Body of pancreas (tissue), 4 donors: Measurements from ENCODE around the gene C1RL. TPM values are rescaled to one million over a fixed set of nuclear protein-coding genes. Genes with fewer than 3 reads are reported as not detected.

Experiments used
- ATAC-seq: fragments of 150-250 bp; one replicate; pipeline ENCODE4 v1.9.1; 2016
- DNase-seq, 4 donors: peaks; one replicate each; pipeline ENCODE4 v3.0.0-alpha.2; 2019
- H3K27ac ChIP-seq, 4 donors: fragments of 200-600 bp; sonication (generic); 1 replicate in 3 of 4; 2 replicates in 1 of 4; pipeline versions ENCODE4 v1.5.1 to v1.6.1; 2016 to 2019; ENCODE audit warnings: mild to moderate bottlenecking in 1 of 4, mixed read lengths in 1 of 4, moderate library complexity in 1 of 4
- H3K27me3 ChIP-seq, 2 donors: fragments of 200-600 bp; sonication (generic); one replicate each; pipeline ENCODE4 v1.6.0; 2016; ENCODE audit warnings: mild to moderate bottlenecking in 1 of 2
- H3K36me3 ChIP-seq, 2 donors: fragments of 200-600 bp; sonication (generic); replicated peaks in 1 of 2; 2 replicates each; pipeline ENCODE4 v1.5.1; 2016; ENCODE audit warnings: low read depth in 2 of 2; ENCODE audit not compliant: insufficient read depth in 1 of 2
- H3K4me1 ChIP-seq: fragments of 200-600 bp; sonication (generic); one replicate; pipeline ENCODE4 v1.6.0; 2016
- H3K4me3 ChIP-seq, 2 donors: fragments of 200-600 bp; sonication (generic); 1 replicate in 1 of 2; 2 replicates in 1 of 2; pipeline ENCODE4 v1.5.1; 2016 to 2019
- H3K9me3 ChIP-seq, 3 donors: fragments of 200-600 bp; sonication (generic); 1 replicate in 2 of 3; 2 replicates in 1 of 3; pipeline ENCODE4 v1.5.1; 2016
- POLR2A ChIP-seq, 3 donors: fragments of 450-650 bp; IDR thresholded peaks; one replicate each; pipeline ENCODE4 v1.6.1; 2016; ENCODE audit warnings: antibody characterized with exemption in 3 of 3, mild to moderate bottlenecking in 2 of 3
- WGBS, 2 donors: methylation state at CpG; one replicate each; pipeline ENCODE4 v1.1.5; 2017; 5-methylcytosine and 5-hydroxymethylcytosine counted together
- intact Hi-C: fragments of 100-400 bp; cut with DNase I; formaldehyde crosslinking; loops from one replicate; pipeline ENCODE4 v1.15.1; 2023
- total RNA-seq, 2 donors: library from RNA; depleted of rRNA; stranded (reverse); fragments of >200 nt; gene quantifications; one replicate each; pipeline ENCODE4 v1.1.0, GENCODE V29; 2016
- TF ChIP-seq, protein P1 (sequence below), 7 experiments: fragments of 450-650 bp in 4 of 7; fragments of 200-600 bp in 3 of 7; sonication (generic) in 3 of 7; IDR thresholded peaks; one replicate each; pipeline ENCODE4 v1.5.1; 2016 to 2019; ENCODE audit warnings: antibody characterized with exemption in 7 of 7

C1RL gene
- total RNA-seq, 2 donors from 2014 or later = 64.6 to 99.6 TPM

DNA sequence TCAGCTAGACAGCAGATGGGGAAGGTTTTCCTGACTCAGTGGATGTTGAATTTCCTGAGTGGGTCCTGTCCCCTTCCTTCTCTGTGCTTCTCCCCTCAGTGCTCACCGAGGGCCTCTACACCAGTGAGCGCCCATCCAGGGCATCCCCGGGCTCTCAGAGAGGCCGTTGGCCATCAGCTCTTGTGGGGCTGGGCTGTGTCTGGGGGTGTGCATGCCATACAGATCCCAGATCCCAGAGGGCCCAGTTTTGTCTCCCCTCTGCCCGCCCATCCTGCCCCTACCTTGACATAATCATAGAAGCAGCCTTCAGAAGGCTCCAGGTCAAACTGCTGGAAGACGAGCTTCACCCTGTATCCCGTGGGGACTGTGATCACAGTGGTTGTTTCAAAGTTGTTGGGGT, 17.8 kb downstream of the C1RL start:
- no peak for DNase-seq
- no peak for TF ChIP-seq POLR2A (IDR thresholded peaks at IDR 0.05)
- TF ChIP-seq, protein P1, sequence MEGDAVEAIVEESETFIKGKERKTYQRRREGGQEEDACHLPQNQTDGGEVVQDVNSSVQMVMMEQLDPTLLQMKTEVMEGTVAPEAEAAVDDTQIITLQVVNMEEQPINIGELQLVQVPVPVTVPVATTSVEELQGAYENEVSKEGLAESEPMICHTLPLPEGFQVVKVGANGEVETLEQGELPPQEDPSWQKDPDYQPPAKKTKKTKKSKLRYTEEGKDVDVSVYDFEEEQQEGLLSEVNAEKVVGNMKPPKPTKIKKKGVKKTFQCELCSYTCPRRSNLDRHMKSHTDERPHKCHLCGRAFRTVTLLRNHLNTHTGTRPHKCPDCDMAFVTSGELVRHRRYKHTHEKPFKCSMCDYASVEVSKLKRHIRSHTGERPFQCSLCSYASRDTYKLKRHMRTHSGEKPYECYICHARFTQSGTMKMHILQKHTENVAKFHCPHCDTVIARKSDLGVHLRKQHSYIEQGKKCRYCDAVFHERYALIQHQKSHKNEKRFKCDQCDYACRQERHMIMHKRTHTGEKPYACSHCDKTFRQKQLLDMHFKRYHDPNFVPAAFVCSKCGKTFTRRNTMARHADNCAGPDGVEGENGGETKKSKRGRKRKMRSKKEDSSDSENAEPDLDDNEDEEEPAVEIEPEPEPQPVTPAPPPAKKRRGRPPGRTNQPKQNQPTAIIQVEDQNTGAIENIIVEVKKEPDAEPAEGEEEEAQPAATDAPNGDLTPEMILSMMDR (IDR thresholded peaks at IDR 0.05) = no peak
- 71 to 87% methylated on average over 7 of the region's 7 CpGs for WGBS, 2 donors
- intact Hi-C loops = no loop called here
- Histone ChIP-seq H3K27me3 (no peaks in the 10 kb centered on the region), H3K27ac (peak overlapping the region in 1 of 4 donors; percentile 70), H3K4me3 (no peak overlapping the region), H3K9me3 (no peaks in the 10 kb centered on the region), H3K4me1 (peaks cover 34% of the 10 kb centered on the region), H3K36me3 (no peaks in the 10 kb centered on the region)
- no peak for ATAC-seq

DNA sequence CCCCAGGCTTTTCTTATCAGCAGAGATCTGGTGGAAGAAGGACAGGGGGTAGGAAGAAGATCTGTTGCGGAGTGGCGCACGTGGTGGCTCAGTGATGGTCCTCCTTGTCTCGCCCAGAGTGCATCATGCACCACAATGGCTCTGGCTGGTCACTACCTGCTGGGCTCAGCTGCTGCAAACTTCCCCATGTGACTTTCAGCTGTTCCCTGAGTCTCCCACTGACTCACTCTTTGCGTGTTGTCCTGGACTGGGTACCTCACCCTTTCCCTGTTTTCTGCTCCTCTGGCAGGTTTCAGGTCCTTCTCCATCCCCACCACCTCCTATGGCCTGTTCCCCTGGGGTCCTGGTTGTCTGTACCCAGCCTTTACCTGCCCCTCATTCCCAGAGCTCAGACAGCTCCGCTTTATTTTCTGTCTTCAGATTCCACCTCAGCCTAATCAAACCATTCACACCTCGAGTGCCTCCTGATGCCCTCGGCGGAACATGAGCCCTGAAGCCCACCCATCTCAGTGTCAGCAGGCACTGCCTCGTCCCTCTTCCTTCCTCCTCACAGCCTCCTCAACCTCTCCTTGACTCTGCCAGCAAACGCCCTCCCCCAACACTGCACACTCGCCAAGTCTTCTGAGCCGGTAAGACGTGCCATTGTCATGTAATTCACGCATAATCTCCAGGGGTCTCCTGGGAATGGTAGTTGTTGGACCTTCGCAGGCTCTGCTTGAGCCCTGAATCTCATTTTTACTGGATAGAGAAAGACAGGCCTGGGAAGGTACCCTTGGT, 18.6 kb downstream of the C1RL start:
- no peak for ATAC-seq
- no peaks in the 10 kb centered on the region for H3K9me3 ChIP-seq
- DNase-seq = no peak
- TF ChIP-seq POLR2A (IDR thresholded peaks at IDR 0.05) = no peak
- TF ChIP-seq, protein P1 (IDR thresholded peaks at IDR 0.05) = no peak
- 70% methylated on average over 16 of the region's 16 CpGs for WGBS, 2 donors
- H3K4me3 ChIP-seq = no peak overlapping the region
- peak overlapping the region in 1 of 4 donors; percentile 70 for H3K27ac ChIP-seq
- H3K27me3 ChIP-seq = no peaks in the 10 kb centered on the region
- intact Hi-C loops = no loop called here
- peaks cover 29% of the 10 kb centered on the region for H3K4me1 ChIP-seq
- no peaks in the 10 kb centered on the region for H3K36me3 ChIP-seq

DNA sequence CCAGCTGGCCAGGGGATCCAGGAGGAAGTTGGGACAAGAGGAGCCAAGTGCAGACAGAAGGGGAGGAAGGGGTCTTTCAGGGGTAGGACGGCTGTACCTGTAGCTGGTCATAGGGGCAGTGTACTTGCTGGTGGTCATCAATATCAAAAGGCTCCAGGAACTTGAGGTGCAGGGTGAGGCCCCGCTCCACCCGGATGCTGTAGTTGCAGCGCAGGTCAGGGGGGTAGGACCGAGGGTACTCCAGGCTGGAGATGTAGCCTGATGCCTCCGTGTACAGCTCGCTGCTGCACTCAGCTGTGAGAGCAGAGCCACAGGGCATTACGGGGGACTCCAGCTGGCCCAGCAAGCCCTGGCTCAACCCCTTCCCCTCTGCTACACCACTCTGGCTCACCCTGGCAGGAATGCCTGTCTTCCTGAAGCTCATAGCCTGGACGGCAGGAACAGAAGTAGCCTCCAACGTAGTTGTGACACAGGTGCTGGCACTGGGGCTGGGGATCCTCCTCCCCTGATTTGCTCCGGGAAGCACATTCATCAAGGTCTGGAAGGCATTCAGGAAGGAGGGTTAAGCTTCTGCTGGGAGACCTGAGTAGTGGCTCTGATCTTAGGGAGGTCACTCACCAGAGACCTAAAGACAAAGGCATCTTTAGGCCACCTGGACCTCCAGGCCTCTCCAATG, 19.7 kb downstream of the C1RL start:
- ATAC-seq (no peak), DNase-seq (no peak)
- Histone ChIP-seq H3K4me1 (peaks cover 29% of the 10 kb centered on the region), H3K27me3 (no peaks in the 10 kb centered on the region), H3K27ac (no peak overlapping the region), H3K4me3 (no peak overlapping the region), H3K9me3 (no peaks in the 10 kb centered on the region), H3K36me3 (no peaks in the 10 kb centered on the region)
- no peak for TF ChIP-seq POLR2A (IDR thresholded peaks at IDR 0.05)
- TF ChIP-seq, protein P1 (IDR thresholded peaks at IDR 0.05) = no peak
- whole genome bisulfite sequencing, 2 donors = 71% methylated on average over 11 of the region's 11 CpGs; no CpG with 5 or more reads in 1 of the 2 donors
- intact Hi-C loops = no loop called here

DNA sequence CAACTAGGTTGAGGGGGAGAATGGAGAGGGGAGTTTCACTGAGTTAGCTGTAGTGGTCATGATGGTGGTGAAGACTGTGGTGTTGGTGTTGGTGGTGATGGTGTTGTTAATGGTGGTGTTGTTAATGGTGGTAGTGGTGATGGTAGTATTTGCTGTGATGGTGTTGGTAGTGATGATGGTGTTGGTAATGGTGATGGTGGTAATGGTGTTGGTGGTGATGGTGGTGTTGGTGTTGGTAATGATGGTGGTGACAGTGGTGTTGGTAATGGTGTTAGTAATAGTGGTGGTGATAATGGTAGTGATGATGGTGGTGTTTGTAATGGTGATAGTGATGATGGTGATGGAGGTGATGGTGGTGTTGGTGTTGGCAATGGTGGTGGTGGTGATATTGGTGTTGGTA, 25.9 kb downstream of the C1RL start:
- Histone ChIP-seq H3K27me3 (no peaks in the 10 kb centered on the region), H3K9me3 (no peaks in the 10 kb centered on the region), H3K27ac (no peak overlapping the region), H3K36me3 (peaks cover 0 to 4% of the 10 kb centered on the region in 2 donors), H3K4me3 (no peak overlapping the region), H3K4me1 (peaks cover 5% of the 10 kb centered on the region)
- intact Hi-C loops = no loop called here
- TF ChIP-seq POLR2A (IDR thresholded peaks at IDR 0.05) = no peak
- TF ChIP-seq, protein P1 (IDR thresholded peaks at IDR 0.05) = no peak
- DNase-seq (no peak), ATAC-seq (no peak)
